ENCODE data around the gene ENG. TPM values are rescaled to one million over a fixed set of nuclear protein-coding genes. Genes with fewer than 3 reads are reported as not detected.

ENG gene
- total and polyA plus RNA-seq, 2 experiments from 2014 or later, result 1.4 to 2.6 TPM

- no peaks in the 10 kb centered on the region for H3K27me3 ChIP-seq (ENCODE audit: insufficient read depth)
- Mint-ChIP-seq H3K27ac (peak overlapping the region; percentile 96), H3K4me3 (peak overlapping the region; percentile 96), H3K36me3 (ENCODE audit: low read depth) (peaks cover 54% of the 10 kb centered on the region), H3K4me1 (peaks cover 16% of the 10 kb centered on the region), H3K27me3 (ENCODE audit: insufficient read depth, low read depth, poor library complexity) (peaks cover 15% of the 10 kb centered on the region), H3K9me3 (no peaks in the 10 kb centered on the region)
- H2AFZ ChIP-seq, result no peak overlapping the region
- H3K4me2 ChIP-seq, result peak overlapping the region; percentile 86
- H3K27ac ChIP-seq (ENCODE audit: low read depth), result peak overlapping the region; percentile 96
- peaks cover 11% of the 10 kb centered on the region for H3K4me1 ChIP-seq (ENCODE audit: insufficient read depth)
- H3K4me3 ChIP-seq, result peak overlapping the region; percentile 99
- peaks cover 49% of the 10 kb centered on the region for H3K36me3 ChIP-seq (ENCODE audit: insufficient read depth)
- TF ChIP-seq NANOG (IDR thresholded peaks at IDR 0.05; ENCODE audit: borderline replicate concordance) (no peak), CTCF (conservative IDR thresholded peaks at IDR 0.05; ENCODE audit: low read depth in 2 of 2) (peak in 1 of 2 experiments; percentile 54; a peak in 2 of 4 replicates)
- peaks cover 27% of the 10 kb centered on the region for H4K20me1 ChIP-seq (replicated peaks; ENCODE audit: insufficient read depth)
- no peaks in the 10 kb centered on the region for H3K9me2 ChIP-seq (ENCODE audit: insufficient read depth)
- DNase-seq (ENCODE audit: low spot score) (no peak), ATAC-seq (no peak)
- H3F3A ChIP-seq (replicated peaks; ENCODE audit: low read depth), result peaks cover 40% of the 10 kb centered on the region
- peaks cover 35% of the 10 kb centered on the region for H3K79me2 ChIP-seq (replicated peaks; ENCODE audit: insufficient read depth)
These were observed 67.7 kb downstream of the ENG start for GRCh38 chr9:127786773-127787104.

- H3K4me2 ChIP-seq, result peak within 1 kb of the TSS; percentile 86
- H3K27ac Mint-ChIP-seq, result peak within 1 kb of the TSS; percentile 96
- peaks cover 38% of the 10 kb centered on the region for H3F3A ChIP-seq (replicated peaks; ENCODE audit: low read depth)
- H3K4me3 Mint-ChIP-seq, result peak within 1 kb of the TSS; percentile 96
- ATAC-seq, result peak; percentile 76
- no peaks in the 10 kb centered on the region for H3K9me3 Mint-ChIP-seq
- no peaks in the 10 kb centered on the region for H3K27me3 ChIP-seq (ENCODE audit: insufficient read depth)
- peaks cover 23% of the 10 kb centered on the region for H4K20me1 ChIP-seq (replicated peaks; ENCODE audit: insufficient read depth)
- peak within 1 kb of the TSS; percentile 96 for H3K27ac ChIP-seq (ENCODE audit: low read depth)
- peaks cover 48% of the 10 kb centered on the region for H3K36me3 Mint-ChIP-seq (ENCODE audit: low read depth)
- H3K4me1 ChIP-seq (ENCODE audit: insufficient read depth), result peaks cover 11% of the 10 kb centered on the region
- DNase-seq (ENCODE audit: low spot score), result peak; percentile 94
- H3K36me3 ChIP-seq (ENCODE audit: insufficient read depth), result peaks cover 43% of the 10 kb centered on the region
- no peaks in the 10 kb centered on the region for H3K9me2 ChIP-seq (ENCODE audit: insufficient read depth)
- H3K4me1 Mint-ChIP-seq, result peaks cover 16% of the 10 kb centered on the region
- peaks cover 14% of the 10 kb centered on the region for H3K27me3 Mint-ChIP-seq (ENCODE audit: insufficient read depth, low read depth, poor library complexity)
- H2AFZ ChIP-seq, result peak within 1 kb of the TSS; percentile 78
- H3K4me3 ChIP-seq, result peak within 1 kb of the TSS; percentile 99
- peaks cover 35% of the 10 kb centered on the region for H3K79me2 ChIP-seq (replicated peaks; ENCODE audit: insufficient read depth)
- peak; percentile 18 for TF ChIP-seq REST (IDR thresholded peaks at IDR 0.05; ENCODE audit: unreplicated experiment)
- no peak for TF ChIP-seq EZH2 (IDR thresholded peaks at IDR 0.05; ENCODE audit: low read depth, unreplicated experiment)
- no peak for TF ChIP-seq ZNF114 (CRISPR knock-in tag; IDR thresholded peaks at IDR 0.05)
- TF ChIP-seq CTCF (conservative IDR thresholded peaks at IDR 0.05; ENCODE audit: low read depth in 2 of 2), result peak in 1 of 2 experiments; percentile 58; a peak in 2 of 4 replicates
- TF ChIP-seq POLR2AphosphoS5 (IDR thresholded peaks at IDR 0.05; ENCODE audit: low read depth), result peak; percentile 61
- TF ChIP-seq ETS1 (IDR thresholded peaks at IDR 0.05), result peak; percentile 82
- TF ChIP-seq CREB1 (CRISPR knock-in tag; IDR thresholded peaks at IDR 0.05; ENCODE audit: low read depth), result peak; percentile 59
These were observed 68.3 kb downstream of the ENG start, which contains the start of gene CDK9 for GRCh38 chr9:127785933-127786772. TSS of gene CDK9 (plus strand) at chr9:127786034. CDS start at chr9:127786149, 115 bp downstream.

Data from GM23338 (cell line).